Esophagus squamous epithelium (tissue), 5 donors: ENCODE data around the gene TAF1L. TPM values are rescaled to one million over a fixed set of nuclear protein-coding genes. Genes with fewer than 3 reads are reported as not detected.
"Not testable (repeated sequence)": the region's sequence is repeated elsewhere in the genome, so short reads cannot be mapped to it uniquely, and the experiment has no call there.

ENCODE experiments used
- DNase-seq: peaks from one replicate; lab custom pipeline; 2025; lab: John Stamatoyannopoulos, UW
- H3K27ac ChIP-seq, 4 donors: fragments of 200-600 bp; sonication (generic); one replicate each; pipeline ENCODE4 v1.5.1; 2016 to 2019; ENCODE audit warnings: mild to moderate bottlenecking in 1 of 4
- H3K27me3 ChIP-seq, 4 donors: fragments of 200-600 bp; sonication (generic); 1 replicate in 3 of 4; 2 replicates in 1 of 4; pipeline versions ENCODE4 v1.5.1 to v1.6.0; 2017 to 2021; ENCODE audit warnings: antibody characterized with exemption in 1 of 4
- H3K36me3 ChIP-seq, 3 donors: fragments of 200-600 bp; sonication (generic); one replicate each; pipeline ENCODE4 v1.5.1; 2016 to 2019
- H3K4me1 ChIP-seq, 3 donors: fragments of 200-600 bp; sonication (generic); one replicate each; pipeline ENCODE4 v1.5.1; 2017 to 2019
- H3K4me3 ChIP-seq, 4 donors: fragments of 200-600 bp; sonication (generic); 1 replicate in 3 of 4; 2 replicates in 1 of 4; pipeline ENCODE4 v1.5.1; 2016 to 2019; ENCODE audit warnings: mild to moderate bottlenecking in 2 of 4, moderate library complexity in 1 of 4
- H3K9me3 ChIP-seq, 3 donors: fragments of 200-600 bp; sonication (generic); one replicate each; pipeline ENCODE4 v1.5.1; 2016 to 2019
- POLR2A ChIP-seq, 4 donors: fragments of 450-650 bp; IDR thresholded peaks; one replicate each; pipeline ENCODE4 v1.6.1; 2017; ENCODE audit warnings: antibody characterized with exemption in 4 of 4, mild to moderate bottlenecking in 4 of 4, moderate library complexity in 3 of 4
- WGBS, 2 donors: methylation state at CpG; one replicate each; pipeline ENCODE4 v1.1.5; 2018; 5-methylcytosine and 5-hydroxymethylcytosine counted together
- intact Hi-C: fragments of 100-400 bp; cut with DNase I; formaldehyde crosslinking; loops from one replicate; pipeline ENCODE4 v1.15.0; 2022
- total RNA-seq, 4 donors: library from RNA; depleted of rRNA; stranded (reverse); fragments of >200 nt; gene quantifications; one replicate each; pipeline ENCODE4 v1.1.0, GENCODE V29; 2016
- TF ChIP-seq, protein P1 (sequence below), 6 experiments: fragments of 450-650 bp in 4 of 6; fragments of 200-600 bp in 2 of 6; sonication (generic) in 2 of 6; IDR thresholded peaks; one replicate each; pipeline ENCODE4 v1.5.1; 2016 to 2019; ENCODE audit warnings: antibody characterized with exemption in 6 of 6, mild to moderate bottlenecking in 4 of 6, moderate library complexity in 4 of 6
- donor health status: DM: yes; HTN: yes; CAD: no.

TAF1L gene
- total RNA-seq, 4 donors from 2014 or later = not detected

DNA sequence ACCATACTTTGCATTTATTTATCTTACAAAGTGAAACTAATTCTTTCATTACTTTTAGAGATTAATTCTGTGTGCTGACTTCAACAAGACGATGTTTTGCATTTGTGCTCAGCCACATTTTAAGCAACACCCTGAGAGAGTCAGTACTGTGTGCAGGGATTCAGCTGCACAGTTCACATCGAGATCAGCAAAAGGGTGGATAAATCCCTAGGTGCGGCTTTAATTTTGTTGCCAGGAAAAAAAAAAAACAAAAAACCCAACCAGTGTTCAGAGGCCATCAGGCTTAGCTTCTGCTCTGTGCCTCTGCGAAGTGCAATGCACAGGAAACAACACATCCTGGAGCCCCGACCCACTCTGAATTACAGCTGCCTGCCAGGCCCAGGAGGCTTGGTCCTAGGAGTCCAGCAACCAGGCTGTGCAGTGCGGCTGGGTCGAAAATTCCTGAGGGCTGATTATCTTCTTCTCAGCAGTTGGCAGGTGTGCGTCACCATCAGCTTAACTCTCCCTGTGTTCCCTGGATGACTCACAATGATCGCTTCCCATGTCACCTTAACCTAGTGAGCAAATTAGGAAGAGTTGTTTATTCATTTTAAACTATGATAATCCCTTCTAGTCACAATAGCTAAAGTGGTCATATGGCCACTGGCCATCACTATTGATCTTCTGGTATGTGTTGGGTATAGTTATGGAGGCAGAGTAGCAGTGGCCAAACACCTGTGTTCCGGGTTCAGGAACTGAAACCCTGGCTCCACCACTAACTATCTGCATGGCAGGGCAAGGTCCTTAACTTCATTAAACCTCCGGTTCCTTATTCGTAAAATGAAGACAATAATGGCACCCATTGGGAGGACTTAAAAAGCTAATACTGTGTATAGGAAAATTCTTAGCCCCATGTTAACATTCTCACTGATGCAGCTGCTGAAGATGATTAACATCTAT lies 31.3 kb downstream of the TAF1L start:
- Histone ChIP-seq H3K4me3 (no peak overlapping the region), H3K9me3 (peaks cover 0 to 4% (median 3%) of the 10 kb centered on the region in 3 donors), H3K4me1 (peaks cover 0 to 9% (median 0%) of the 10 kb centered on the region in 3 donors), H3K36me3 (no peaks in the 10 kb centered on the region), H3K27ac (no peak overlapping the region), H3K27me3 (peaks cover 0 to 8% (median 0%) of the 10 kb centered on the region in 4 donors)
- intact Hi-C loops = no loop called here
- TF ChIP-seq, protein P1, sequence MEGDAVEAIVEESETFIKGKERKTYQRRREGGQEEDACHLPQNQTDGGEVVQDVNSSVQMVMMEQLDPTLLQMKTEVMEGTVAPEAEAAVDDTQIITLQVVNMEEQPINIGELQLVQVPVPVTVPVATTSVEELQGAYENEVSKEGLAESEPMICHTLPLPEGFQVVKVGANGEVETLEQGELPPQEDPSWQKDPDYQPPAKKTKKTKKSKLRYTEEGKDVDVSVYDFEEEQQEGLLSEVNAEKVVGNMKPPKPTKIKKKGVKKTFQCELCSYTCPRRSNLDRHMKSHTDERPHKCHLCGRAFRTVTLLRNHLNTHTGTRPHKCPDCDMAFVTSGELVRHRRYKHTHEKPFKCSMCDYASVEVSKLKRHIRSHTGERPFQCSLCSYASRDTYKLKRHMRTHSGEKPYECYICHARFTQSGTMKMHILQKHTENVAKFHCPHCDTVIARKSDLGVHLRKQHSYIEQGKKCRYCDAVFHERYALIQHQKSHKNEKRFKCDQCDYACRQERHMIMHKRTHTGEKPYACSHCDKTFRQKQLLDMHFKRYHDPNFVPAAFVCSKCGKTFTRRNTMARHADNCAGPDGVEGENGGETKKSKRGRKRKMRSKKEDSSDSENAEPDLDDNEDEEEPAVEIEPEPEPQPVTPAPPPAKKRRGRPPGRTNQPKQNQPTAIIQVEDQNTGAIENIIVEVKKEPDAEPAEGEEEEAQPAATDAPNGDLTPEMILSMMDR (IDR thresholded peaks at IDR 0.05) = no peak
- TF ChIP-seq POLR2A (IDR thresholded peaks at IDR 0.05) = no peak
- no peak for DNase-seq
- WGBS, 2 donors = 52 to 53% methylated on average over 10 to 12 of the region's 12 CpGs

DNA sequence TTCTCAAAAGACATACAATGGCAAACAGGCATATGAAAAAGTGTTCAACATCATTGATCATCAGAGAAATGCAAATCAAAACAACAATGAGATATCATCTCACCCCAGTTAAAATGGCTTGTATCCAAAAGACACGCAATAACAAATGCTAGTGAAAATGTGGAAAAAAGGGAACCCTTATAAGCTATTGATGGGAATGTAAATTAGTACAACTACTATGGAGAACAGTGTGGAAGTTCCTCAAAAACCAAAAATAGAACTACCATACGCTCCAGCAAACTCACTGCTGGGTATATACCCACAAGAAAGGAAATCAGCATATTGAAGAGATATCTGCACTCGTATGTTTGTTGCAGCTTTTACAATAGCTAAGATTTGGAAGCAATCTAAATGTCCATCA lies 36.4 kb downstream of the TAF1L start:
- H3K27ac ChIP-seq, H3K9me3 ChIP-seq, H3K27me3 ChIP-seq, DNase-seq, H3K36me3 ChIP-seq, H3K4me1 ChIP-seq, H3K4me3 ChIP-seq, intact Hi-C loops: not testable (repeated sequence)
- 49 to 78% methylated on average over 3 of the region's 3 CpGs for WGBS, 2 donors

DNA sequence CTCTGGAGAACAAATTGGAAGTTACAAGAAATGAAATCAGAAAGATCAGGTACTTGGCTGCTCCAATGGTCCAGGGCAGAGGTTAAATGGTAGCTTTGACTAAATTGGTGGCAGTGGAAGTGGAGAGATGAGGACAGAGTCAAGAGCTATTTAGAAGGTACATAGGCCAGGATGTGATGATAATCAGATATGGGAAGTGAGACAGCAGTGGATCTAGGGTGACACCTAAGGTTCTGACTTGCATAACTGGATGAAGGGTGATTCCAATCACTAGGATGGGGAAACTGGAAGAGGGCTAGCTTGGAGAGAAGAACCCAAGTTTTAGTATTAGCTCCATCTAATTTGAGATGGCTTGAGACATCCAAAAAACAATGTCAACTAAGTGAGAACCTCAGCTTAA lies 38.5 kb downstream of the TAF1L start:
- intact Hi-C loops = no loop called here
- DNase-seq = no peak
- Histone ChIP-seq H3K36me3 (no peaks in the 10 kb centered on the region), H3K9me3 (no peaks in the 10 kb centered on the region), H3K4me1 (no peaks in the 10 kb centered on the region), H3K27me3 (peaks cover 0 to 4% (median 0%) of the 10 kb centered on the region in 4 donors), H3K4me3 (no peak overlapping the region), H3K27ac (no peak overlapping the region)
- no peak for TF ChIP-seq POLR2A (IDR thresholded peaks at IDR 0.05)
- TF ChIP-seq, protein P1 (IDR thresholded peaks at IDR 0.05) = no peak

DNA sequence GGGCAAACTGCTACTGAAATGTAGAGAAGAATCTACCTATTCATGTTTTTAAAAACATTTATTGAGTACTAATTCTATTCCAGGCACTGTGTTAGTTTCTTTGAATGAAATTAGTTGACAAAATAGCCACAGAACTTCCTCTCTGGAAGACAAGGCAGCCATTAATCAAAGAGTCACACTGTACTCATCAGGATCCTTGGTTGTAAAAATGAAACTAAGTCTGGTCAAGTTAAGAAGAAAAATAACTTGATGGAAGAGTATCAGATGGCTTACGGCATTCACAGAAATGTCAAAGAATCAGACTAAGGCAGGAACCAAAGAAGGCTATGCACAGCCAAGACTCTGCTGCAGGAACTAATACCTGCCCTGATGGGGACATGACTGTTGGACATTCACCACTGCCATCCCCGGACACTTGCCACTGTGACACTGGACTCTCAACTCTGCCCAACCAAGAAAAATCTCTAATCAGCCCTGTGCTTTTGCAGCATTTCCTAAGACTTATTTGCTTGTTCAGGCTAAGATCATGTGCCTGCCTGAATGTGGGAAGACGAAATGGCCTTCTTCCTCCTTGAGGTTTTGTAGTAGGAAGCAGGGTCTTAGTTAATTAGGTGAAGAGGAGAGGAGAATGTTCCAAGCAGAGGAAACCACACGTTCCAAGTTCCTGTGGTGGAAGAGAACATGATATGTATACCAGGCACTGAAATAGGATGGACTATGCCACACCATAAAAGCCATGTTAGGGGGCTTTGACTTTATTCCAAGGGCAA lies 39.2 kb downstream of the TAF1L start:
- peaks cover 0 to 2% (median 0%) of the 10 kb centered on the region in 4 donors for H3K27me3 ChIP-seq
- intact Hi-C loops = no loop called here
- DNase-seq = no peak
- H3K36me3 ChIP-seq = no peaks in the 10 kb centered on the region
- WGBS, 2 donors = 60 to 65% methylated on average over 4 of the region's 4 CpGs
- no peak for TF ChIP-seq POLR2A (IDR thresholded peaks at IDR 0.05)
- TF ChIP-seq, protein P1 (IDR thresholded peaks at IDR 0.05) = no peak
- no peaks in the 10 kb centered on the region for H3K4me1 ChIP-seq
- H3K27ac ChIP-seq = no peak overlapping the region
- no peak overlapping the region for H3K4me3 ChIP-seq
- H3K9me3 ChIP-seq = no peaks in the 10 kb centered on the region

DNA sequence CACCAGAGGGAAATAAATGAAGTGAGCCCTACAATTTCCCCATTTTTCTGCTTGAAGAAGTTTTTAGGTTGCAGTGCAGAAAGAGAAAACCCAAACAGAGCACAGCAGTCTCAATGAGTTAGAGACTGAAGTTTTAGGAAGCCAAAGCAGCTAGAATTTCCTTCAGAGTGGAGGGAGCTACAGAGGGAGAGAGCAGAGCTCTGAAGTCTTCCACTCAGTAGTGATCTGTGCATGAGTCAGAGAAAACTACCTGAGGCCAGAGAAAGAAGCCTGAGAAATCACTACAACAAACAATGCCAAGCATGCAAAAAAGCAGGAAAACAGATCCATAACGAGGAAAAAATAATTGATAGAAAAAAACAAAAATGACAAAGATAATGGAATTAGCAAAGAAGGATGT lies 44.6 kb downstream of the TAF1L start:
- Histone ChIP-seq H3K9me3 (no peaks in the 10 kb centered on the region), H3K4me3 (no peak overlapping the region), H3K4me1 (no peaks in the 10 kb centered on the region), H3K27ac (no peak overlapping the region), H3K27me3 (peaks cover 0 to 19% (median 0%) of the 10 kb centered on the region in 4 donors), H3K36me3 (no peaks in the 10 kb centered on the region)
- no peak for TF ChIP-seq POLR2A (IDR thresholded peaks at IDR 0.05)
- TF ChIP-seq, protein P1 (IDR thresholded peaks at IDR 0.05) = no peak
- intact Hi-C loops = loop anchor here (5.0 kb wide), 1 partner anchor 376 kb away; no protein-coding TSS in a partner anchor
- WGBS, 2 donors = 29 to 64% methylated on average over 1 of the region's 1 CpG
- DNase-seq = no peak
